ENCODE results near the gene ASCC1.

GRCh38 chr10:72258617-72259016, 42.5 kb upstream of the ASCC1 start:
- TF ChIP-seq POLR2A (IDR thresholded peaks at IDR 0.05; ENCODE audit: low read depth, low read length) = no peak
- no peak for TF ChIP-seq POLR2AphosphoS5 (IDR thresholded peaks at IDR 0.05; ENCODE audit: low read depth, low read length)
- no peak for TF ChIP-seq TAF1 (IDR thresholded peaks at IDR 0.05; ENCODE audit: low read depth, low read length)

Data from GM12891 (cell line).